T47D (cell line): Measurements from ENCODE around the gene TNFRSF13B.

Experiments
- DNase-seq, 2 experiments: peaks; one replicate each; pipeline versions ENCODE4 v3.0.0 to v3.0.0-alpha.2; 2011 to 2012; ENCODE audit warnings: low read depth in 1 of 2, low spot score in 1 of 2
- JUND ChIP-seq: IDR thresholded peaks from 2 replicates; pipeline ENCODE4 v1.6.1; 2012; ENCODE audit warnings: low read depth
- in situ Hi-C: cut with HindIII; loops from 2 replicates; pipeline ENCODE4 v1.10.0; 2016; ENCODE audit warnings: low sequenced_read_pairs, low pct_unique_long_range_greater_than_20kb

The TNFRSF13B gene

DNA sequence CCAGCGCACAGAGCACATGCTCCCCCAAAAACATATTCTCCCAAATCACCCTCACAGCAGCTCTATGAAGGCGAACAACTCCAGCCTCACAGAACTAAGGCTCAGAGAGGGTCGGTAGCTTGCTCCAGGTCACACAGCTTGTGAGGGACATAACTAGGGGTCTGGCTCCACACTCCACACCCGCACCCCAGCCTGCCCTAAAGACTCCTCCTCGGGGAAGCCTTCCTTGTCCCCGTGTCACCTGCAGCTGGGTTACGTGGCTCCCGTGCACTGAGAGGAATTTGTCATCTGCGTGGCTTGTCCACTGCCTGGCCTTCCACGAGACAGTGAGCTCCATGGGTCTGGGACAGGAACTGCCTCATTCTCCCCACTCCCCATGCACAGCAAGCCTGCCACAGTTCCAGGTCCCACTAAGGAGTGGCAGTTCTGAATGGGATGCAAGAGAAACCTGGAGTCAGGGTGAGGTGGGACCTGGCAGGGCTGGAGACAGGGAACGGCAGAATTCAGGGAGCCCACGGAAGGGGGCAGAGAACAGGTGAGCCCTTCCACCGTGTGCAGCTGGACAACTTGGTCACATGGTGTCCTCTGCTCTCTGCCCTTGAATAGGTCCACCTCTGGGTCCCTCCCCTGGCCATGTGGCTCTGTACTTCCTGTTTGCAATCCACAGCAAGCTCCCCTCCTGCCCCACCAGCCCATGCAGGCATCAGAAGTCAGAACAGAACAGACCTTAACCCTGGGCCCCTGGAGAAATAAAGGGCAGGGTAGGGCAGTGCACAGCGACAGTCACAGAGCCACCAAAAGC, 27.4 kb downstream of the TNFRSF13B start:
- TF ChIP-seq JUND: no peak
- in situ Hi-C loops: no loop called here
- no peak for DNase-seq

DNA sequence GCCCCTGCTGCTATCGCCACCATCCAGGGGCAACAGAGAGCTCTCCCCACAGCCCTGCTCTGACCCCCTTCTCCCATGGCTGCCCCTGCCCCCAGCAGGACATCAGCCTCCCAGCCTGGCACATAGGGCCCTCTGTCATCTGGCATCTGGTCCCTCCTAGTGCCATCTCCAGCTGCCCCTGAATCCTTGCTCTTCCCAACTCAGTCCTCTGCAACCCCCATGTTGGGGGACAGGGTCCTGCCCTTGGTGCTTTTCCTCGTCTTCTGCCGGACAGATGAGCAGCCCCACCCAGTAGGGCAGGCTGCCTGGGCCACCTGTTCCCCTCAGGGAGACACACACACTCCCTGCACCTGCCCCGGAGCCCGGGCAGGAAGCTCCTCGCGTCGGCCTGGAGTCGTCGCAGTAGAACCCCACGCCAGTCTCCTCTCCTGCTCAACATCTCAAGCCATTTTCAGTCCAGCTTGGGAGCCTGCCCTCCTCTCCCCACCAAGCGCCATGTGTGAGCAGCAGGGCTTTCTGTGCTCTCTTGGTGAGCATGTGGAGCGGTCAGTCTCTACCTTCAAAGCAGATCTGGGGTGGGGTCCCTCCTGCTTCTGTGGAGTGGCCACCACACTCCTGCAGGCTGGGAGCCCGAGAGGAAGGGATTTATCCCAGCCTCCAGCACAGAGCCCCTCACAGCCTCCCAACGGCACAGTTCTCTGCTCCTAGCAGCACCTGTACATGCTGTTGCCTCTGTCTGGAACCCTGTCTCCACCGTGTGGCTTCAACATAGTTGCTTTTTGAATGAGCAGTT, 28.2 kb downstream of the TNFRSF13B start:
- in situ Hi-C loops: no loop called here
- no peak for TF ChIP-seq JUND

DNA sequence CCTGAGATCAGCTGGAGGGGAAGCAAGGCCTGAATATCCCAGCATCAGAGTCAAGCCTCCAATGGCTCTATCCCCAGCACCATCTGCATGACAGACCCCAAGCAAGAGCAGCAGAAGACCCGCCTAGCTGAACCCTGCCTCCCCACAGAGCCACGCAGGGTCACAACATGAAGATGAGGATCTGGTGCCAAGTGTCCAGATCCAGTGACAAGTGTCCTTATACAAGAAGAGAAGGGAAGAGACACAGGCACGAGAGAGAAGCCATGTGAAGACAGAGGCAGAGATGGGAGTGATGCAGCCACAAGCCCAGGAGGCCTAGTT, 28.9 kb downstream of the TNFRSF13B start:
- TF ChIP-seq JUND: no peak
- no peak for DNase-seq
- in situ Hi-C loops: no loop called here

More for the DNA sequence above, 28.2 kb downstream of the TNFRSF13B start:
- no peak for DNase-seq

DNA sequence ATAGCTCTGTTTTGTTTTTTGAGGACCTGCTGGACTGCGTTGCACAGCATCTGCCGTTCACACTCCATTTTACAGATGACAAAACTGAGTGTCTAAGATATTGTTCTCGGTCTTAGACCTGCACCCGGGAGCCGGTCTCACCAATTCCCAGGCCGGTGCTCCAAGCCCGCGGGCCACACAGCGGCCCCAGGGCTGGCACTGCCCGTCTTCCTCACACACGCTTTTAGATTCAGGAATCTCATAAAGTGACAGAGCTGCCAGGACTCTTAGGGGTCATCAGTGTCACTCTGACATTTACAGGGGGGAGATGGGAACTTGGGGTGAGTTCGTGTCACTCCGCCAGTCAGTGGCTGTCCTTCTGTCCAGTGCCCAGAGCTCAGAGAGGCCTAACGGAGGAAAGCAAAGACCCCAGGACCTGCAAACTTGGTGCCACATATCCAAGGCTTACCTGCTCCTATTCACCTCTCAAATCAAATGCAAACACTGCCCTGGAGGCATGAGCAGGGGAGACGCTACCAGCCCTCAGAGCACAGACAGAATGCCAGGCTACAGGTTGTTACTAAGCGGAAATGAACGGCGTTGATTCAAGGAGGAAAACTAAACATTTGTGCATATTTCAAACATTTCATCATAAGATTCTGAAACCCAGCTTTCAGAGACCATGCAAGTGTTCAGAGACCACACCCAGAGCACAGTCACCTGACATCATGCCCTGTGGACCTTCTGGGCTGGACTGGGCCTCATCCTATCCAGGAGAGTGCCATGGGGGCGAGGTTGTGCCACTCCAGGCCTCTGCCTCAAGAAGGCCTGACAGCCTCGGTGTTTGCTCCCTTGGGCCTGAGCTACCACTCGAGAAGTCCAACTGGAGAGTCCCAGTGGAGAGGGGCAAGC, 29.5 kb downstream of the TNFRSF13B start:
- no peak for TF ChIP-seq JUND
- in situ Hi-C loops: no loop called here
- DNase-seq: no peak

DNA sequence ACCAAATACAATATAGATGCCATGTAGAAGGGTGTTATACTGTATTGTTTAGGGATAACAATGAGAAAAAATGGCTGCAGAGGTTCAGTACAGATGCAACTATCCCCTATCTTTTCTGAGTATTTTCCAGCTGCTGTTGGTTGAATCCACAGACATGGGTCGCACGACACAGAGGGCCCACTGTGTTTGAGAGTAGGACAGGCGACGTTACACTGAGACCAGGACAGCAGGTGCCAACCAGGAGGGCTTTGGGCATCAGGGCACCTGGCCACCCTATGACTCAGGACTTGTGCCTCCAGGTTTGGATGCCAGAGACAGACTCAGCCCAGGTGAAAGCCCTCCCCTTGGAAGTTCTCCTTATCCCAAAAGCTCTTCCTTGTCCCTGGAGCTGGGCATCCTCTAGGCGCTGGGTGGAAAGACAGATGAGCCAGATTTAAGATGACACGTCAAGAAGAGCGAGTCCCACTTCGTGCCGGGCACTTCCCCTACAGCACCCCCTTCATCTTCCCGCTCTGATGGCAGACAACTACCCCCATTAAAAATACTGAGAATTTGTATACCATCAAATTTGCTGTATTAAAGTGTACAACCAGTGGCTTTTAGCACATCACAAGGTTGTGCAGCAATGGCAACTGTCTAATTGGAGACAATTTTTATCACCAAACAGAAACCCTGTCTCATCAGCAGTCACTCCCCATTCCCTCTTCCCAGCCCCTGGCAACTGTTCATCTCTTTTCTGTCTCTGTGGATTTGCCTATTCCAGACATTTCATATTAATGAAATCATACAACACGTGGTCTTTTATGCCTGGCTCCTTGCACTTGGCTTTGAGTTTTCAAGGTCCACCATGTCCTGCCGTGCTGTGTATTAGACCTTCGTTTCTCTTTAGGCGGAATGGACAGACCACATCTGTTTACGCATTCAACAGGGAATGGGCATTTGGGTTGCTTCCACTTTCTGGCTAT, 30.6 kb downstream of the TNFRSF13B start:
- in situ Hi-C loops: no loop called here
- TF ChIP-seq JUND: no peak
- no peak for DNase-seq

DNA sequence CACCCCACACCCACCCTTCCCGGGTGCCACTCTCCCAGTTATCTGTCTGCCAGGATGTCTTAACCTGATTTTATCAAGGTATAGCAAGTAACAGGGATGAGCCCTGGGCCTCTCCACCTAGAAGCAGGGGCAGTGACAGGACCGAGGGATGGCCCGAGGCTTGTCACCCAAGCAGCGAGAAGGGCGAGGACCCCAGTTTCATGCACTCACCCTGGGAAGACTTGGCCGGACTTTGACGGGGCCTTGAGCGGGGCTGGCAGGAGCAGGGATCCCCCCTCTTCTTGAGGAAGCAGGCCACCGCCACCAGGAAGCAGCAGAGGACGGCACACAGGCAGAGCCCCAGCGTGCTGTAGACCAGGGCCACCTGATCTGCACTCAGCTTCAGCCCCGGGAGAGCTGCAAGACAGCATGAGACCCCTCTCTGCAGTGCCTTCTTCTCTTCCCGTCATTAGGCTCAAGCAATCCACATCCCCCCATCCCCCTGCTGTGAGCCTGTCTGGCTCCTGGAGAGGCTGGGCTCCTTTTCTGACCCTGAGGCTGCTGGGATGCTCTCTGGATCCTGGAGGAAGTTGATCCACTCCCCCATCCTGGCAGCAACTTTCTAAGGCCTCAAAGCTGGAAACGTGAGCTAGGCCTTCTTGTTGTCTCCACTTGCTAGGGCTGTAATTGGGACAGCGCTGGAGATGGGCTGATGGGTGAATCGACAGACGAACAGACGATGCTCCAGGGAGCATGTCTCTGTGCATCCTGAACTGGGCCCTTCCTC, 31.6 kb downstream of the TNFRSF13B start:
- no peak for TF ChIP-seq JUND
- in situ Hi-C loops: no loop called here
- no peak for DNase-seq

DNA sequence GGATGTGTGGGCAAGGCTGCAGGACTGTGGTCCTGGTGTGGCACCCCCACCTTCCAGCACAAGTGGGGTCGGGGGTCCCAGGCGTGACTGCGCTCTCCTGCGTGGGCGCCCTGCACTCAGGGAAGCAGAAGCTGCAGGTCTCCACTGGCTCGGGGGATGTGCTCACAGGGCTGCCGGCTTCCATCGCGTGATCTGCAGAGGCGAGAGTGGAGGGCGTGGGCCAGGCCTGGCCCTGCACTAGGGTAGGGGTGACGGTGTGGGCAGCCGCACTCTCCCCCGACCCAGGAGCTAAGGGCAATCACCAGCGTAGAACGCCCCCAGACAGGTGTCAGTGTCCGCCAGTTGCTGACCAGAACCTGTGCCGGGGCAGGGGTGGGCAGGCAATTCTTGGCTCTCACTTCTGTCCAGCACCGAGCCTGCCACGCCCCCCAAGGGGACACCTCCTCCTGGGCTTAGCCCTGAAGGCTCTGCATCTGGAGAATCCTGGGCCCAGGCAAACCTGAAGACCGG, 32.3 kb downstream of the TNFRSF13B start:
- no peak for DNase-seq
- no peak for TF ChIP-seq JUND
- in situ Hi-C loops: no loop called here

DNA sequence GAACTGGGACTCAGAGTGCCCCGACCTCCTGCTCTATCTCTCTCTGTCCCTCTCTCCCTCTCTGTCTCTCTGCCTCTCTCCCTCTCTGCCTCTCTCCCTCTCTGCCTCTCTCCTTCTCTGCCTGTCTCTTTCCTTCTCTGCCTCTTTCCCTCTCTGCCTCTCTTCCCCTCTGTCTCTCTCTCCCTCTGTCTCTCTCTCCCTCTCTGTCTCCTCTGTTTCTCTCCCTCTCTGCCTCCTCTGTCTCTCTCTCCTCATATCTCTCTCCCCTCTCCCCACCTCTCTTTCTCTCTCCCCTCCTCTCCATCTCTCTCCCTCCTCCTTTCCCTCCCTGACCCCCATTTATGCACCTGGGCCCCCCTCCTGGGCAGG, 32.7 kb downstream of the TNFRSF13B start:
- no peak for DNase-seq
- no peak for TF ChIP-seq JUND
- in situ Hi-C loops: no loop called here

DNA sequence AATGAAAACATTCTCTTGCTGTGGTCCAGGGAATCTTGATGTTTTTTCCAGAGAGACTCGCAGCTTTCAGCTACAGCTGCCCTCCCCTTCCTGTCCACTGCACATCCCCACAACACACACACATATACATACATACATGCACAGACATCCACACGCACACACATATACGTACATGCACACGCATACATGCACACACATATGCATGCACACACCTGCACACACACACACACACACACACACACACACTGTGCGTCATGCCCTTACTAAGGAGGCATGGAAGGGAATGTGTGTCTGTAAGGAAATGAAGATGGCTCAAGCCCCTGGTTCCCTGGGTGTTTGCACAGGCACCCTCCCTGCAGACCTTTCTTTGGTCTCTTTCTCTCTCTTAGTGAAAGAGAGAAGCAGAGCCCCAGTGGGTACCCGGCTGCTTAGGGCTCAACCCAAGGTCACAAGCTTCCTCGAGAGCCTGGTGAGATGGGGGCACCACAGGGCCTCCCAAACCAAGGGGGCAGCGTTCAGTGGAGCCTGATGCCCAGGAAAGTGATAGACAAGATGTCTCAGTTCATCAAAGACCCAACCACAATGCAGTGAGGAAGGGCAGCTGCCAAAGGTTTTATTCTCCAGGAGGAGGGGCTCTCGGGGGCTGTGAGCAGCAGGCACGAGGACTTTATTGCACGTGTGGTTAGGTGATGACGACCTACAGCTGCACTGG, 33.3 kb downstream of the TNFRSF13B start:
- DNase-seq: no peak
- in situ Hi-C loops: no loop called here
- no peak for TF ChIP-seq JUND

DNA sequence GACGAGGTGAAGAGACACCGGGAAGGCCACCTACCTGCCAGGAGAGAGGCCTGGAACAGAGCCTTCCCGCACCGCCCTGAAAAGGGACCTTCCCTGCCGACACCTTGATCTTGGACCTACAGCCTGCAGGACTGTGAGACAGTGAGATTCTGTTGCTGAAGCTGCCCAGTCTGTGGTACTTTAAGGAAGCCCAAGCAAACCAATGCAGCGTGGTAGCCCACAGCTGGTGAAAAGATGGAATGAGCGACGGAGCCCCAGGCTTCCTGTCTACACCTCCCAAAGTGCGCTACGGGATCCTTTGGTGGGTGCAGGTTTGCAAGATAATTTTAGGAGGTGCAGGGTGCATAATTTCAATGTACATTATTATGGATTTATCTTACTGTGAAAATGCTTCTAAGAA, 33.9 kb downstream of the TNFRSF13B start:
- no peak for DNase-seq
- no peak for TF ChIP-seq JUND
- in situ Hi-C loops: no loop called here

DNA sequence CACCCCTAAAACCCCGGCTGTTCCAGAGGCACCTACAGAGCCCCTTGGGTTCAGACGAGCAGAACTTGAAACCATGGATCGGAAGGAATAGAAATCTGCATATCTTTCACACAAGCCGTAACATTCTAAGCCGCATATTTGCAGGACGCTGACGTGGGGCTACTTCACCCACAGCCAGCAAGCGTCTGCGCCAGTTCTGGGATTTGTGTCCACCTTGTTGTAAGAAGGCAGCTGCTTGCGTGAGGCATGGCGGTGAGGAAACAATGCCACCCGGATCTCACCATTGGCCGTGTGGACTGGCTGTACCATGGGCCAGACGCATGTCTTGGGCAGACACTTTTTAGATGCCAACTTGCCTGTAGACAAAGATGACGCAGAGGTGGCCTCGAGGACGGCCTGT, 34.5 kb downstream of the TNFRSF13B start:
- no peak for DNase-seq
- in situ Hi-C loops: no loop called here
- no peak for TF ChIP-seq JUND
